NCI-H345 (cell line): ENCODE data around the gene MORF4L1.
"Not testable (repeated sequence)": the region's sequence is repeated elsewhere in the genome, so short reads cannot be mapped to it uniquely, and the experiment has no call there.

Source experiments
- DNase-seq: peaks from one replicate; lab custom pipeline; 2025; lab: John Stamatoyannopoulos, UW

Gene MORF4L1

GRCh38 chr15:78927077-78927790 is 54.5 kb downstream of the MORF4L1 start:
- DNase-seq, result peak; percentile 14

DNA sequence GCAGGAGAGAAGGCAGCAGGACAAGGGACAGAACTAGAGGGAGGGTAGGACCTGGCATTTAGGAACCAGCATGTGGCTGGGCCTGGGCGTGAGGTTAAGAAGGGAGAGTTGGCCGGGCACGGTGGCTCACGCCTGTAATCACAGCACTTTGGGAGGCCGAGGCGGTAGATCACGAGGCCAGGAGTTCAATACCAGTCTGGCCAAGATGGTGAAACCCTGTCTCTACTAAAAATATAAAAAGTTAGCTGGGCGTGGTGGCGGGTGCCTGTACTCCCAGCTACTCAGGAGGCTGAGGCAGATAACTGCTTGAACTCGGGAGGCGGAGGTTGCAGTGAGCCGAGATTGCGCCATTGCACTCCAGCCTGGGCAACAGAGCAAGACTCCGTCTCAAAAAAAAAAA is 55.5 kb downstream of the MORF4L1 start:
- not testable (repeated sequence) for DNase-seq

DNA sequence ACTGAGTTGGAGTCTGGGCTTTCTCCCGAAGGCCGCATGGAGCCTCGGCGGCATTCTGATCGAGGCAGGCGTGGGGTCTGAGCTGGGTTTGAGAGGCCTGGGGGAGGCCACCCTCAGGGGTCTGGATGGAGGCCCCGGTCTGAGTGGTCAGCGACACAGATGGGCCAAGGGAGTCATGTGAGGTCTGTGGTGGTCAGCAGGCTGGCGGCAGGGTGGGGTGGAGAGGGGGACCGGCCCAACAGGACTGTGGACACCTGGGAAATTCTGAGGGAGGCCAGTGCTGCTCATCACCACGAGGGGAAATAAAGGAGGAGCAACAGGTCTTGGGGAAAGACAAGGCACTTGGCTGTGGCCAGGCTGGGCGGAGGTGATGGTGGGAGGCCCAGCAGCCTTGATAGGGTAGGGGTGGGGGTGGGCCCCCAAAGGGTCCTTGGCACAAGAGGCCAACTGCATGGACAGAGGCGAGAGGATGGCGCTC is 56.0 kb downstream of the MORF4L1 start:
- DNase-seq, result no peak

GRCh38 chr15:78929536-78930264 is 57.0 kb downstream of the MORF4L1 start:
- DNase-seq, result no peak

DNA sequence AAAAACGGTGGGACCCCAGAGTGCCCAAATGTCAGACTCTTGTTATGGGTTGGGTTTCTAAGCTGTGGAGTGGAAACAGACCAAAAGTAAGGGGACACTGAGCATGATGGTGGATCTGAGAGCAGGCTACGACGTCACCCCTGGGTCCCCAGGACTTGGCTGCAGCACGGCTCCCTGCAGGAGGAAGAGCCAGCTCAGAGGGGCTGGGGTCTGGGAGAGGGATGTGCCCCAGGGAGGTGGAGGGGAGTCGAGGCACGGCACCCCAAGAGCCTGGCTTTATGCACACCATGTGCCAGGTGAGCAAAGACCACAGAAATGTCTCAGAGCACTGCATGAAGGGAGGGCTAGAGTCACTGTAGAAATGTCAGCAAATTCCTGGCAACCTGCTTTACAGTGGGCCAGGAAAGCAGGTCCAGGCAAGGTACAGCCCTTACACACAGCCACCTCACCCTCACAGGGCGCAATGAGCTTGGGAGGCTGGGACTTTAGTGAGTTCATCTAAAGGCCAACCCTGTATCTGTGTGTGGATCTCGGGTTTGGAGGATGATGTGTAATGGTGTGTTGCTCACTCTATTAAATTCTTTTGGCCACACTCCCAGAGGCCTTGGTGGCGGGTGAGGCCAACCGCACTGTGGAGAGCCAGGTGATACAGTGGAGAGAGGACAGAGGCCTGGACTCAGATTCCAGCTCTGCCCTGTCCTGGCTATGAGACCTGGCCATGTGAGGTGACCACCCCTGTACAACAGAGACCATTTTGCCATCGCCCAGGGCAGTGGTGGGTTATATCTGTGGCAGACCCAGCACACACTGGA is 58.1 kb downstream of the MORF4L1 start:
- no peak for DNase-seq

DNA sequence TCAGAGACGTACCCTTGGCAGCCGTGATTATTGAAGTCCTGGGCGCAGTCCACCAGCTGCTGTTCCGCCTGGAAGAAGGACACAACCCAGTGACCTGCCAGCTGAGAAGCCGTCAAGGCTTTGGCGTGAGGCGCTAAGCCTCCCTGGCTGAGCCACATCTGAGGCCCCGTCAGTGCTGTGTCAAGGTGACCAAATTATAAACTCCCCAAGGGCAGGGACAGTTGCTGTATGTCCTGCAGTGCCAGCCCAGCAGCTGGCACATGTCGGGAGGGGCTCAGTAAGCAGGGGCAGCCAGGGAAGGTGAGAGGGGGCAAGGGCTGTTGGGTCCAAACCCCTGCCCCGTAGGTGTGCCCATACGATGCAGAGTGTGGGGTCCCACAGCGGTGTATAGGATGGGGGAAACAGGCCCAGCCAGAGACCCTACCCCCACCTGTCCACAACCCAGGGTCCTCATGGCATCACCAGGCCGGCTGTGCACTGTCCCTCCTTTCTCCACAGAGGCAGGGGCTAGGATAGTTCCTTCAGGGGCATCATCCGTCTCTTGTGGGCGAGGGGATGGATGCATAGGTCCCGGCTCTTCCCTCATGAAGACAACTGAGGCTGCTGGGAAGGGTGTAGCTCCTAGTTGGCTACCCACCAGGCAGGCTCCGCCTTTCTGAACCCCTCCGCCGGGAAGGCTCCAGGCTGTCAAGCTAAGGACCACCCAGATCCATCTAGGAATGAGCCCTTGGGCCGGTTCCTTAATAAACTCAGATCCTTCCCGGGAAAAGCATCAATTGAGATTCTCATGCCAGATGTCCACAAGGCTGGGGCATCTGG is 59.0 kb downstream of the MORF4L1 start:
- DNase-seq, result no peak

DNA sequence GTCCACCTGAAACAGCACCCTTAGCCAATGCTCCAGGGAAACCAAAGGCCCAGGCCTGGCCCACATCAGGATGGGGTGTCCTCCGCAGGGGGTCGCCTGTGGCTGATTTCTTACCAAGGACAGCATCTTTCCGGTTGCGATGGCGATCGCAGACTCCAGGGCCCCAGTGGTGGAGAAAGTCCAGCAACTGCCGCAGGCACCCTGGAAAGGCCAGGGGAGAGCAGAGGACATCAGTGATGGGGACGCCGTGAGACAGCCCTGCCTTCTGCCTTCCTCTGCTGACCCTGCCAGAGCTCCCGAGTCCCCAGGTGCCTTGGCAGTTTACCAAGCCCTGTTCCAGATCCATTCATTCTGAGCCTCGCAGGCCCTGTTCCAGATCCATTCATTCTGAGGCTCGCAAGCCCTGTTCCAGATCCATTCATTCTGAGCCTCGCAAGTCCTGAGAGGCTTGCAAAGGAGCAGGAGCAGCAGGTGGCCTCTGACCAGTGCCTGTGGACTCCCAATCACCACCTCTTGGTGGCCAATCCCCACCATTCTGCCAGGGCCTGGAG is 59.6 kb downstream of the MORF4L1 start:
- no peak for DNase-seq

DNA sequence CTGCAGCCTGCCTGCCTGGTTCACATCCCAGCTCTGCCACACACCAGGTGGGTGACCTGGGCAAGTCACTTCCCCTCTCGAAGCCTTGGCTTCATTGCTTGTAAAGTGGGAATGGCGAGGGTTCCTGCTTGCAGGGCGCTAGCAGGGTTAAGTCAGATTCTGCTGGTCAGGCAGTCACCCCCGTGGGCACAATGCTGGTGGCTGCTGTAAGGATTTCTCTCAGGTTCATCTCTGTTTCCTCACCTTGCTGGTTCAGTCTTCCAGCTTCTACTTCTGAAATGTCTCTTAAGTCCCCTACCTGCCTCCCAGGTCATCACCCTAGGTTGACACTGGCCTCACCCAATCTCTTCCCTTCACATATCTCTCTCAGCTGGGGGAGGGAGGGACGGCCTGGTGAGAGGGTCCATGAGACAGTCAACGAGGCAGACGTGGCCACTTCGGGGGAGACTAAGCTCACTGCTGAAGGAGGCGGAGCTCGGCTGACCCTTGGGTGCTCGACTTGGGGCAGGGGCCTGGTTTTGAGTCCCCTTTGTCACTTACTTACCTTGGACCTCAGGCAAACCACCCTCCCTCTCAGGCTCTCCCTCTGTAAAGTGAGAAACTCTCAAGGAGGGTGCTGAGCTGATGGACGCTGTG is 60.6 kb downstream of the MORF4L1 start:
- DNase-seq, result no peak

DNA sequence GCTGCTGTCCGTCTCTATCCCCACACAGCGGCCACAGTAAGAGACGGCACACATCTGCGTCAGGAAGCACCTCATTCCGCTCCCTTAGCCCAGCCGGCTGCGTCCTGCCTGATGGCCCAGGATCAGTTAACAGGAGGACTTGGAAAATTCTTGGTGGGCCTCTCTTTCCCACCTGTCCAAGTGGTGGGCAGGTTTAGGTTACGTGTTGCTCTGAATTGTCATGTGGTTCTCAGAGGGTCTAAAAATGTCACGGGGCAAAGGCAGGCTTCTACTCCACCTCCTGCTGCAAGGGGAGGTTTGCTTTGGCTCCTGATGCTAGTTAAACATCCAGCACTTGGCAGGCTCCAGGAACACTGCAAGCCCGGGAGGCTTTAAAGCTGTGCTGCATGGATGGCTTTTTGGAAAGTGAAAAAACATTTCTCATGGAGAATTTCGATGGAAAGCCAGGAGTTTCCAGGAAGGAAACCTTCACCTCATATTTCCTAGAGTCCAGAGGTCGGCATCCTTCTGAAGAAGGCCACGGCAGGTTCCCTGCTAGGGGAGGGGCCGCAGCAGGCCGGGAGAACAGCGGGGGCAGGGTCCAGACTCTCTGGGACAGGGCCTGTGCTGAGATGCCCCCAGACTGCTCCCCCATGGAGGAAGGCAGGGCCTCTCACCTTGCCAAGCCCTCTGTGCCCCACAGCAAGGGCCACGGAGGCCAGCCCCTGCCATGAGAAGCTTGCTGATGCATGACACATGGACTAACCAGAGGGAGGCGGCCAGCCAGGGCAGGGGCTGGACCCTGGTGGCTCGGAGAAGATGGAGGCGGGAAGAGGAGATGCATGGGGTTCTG is 61.3 kb downstream of the MORF4L1 start:
- DNase-seq, result no peak

DNA sequence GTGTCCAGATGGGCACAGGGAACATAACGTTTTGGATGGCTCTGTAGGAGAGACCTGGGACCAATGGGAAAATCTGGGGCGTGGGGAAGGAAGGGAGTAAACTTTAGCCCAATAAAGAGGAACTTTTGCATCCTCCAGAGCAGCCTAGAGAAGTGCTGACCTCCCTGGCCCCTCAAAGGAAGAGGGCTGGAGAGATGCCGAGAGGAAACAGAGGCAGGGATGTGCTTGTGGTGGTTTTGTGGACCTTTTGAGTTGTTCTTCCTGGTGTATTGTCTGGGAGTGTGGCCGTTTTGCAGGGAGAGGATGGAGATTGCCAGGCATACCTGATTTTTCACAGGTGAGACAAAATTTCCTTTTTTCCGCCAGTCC is 61.9 kb downstream of the MORF4L1 start:
- no peak for DNase-seq

DNA sequence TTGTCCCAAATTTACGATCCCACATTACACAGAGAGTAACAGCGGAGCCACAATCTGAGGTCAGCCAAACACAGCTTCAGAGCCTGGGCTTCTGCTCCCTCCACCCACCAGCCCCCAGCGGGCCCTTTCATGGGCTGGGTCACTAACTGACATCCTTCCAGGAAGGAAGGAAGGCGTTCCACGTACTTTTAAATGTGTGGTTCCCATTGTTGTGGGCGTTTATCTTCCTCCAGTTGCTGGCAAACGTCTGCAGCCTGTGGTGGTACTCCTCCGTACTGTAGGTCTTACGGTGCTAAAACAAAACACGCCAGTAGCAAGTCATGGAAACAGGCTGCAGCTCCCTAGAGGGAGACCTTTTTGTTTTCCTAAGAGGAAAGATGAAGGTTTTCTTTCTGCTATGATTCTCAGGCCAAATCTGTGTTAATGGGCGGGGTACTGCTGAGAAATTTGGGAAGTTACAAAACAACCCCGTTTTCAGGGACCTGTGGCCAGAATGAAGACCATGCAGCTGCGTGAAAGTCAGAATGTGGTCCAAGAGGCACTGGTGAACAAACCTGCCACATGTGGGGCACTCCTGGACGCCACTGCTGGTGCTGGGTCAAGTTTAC is 64.5 kb downstream of the MORF4L1 start:
- DNase-seq, result no peak

GRCh38 chr15:78938658-78939488 is 66.2 kb downstream of the MORF4L1 start:
- DNase-seq, result no peak

- DNase-seq, result no peak
Measured at GRCh38 chr15:78942741-78943140, 70.1 kb downstream of the MORF4L1 start.

DNA sequence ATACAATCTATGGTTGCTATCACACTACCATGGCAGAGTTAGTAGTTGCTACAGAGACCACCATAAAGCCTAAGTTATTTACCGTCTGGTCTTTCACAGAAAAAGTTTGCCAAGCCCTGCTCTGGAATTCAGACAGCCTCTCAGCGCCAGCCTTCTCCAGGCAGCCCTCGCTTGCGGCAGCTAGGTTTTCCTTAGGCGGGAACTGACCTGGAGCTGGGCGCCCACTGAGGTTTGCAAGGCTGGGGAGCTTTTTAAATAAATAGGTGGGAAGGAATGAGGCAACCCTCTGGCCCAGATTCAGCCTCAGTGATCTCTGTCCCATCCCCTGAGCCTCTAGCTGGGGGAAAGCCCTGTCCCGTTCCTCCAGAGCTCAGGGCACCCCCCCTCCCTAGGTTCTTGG is 71.0 kb downstream of the MORF4L1 start:
- DNase-seq, result no peak

GRCh38 chr15:78944202-78944625 is 71.5 kb downstream of the MORF4L1 start:
- no peak for DNase-seq

GRCh38 chr15:78944669-78945407 is 72.1 kb downstream of the MORF4L1 start, which contains the start of gene CTSH:
CTSH (minus strand) TSS chr15:78945046; CDS start chr15:78944981, 65 bp downstream.
- DNase-seq, result peak; percentile 58

DNA sequence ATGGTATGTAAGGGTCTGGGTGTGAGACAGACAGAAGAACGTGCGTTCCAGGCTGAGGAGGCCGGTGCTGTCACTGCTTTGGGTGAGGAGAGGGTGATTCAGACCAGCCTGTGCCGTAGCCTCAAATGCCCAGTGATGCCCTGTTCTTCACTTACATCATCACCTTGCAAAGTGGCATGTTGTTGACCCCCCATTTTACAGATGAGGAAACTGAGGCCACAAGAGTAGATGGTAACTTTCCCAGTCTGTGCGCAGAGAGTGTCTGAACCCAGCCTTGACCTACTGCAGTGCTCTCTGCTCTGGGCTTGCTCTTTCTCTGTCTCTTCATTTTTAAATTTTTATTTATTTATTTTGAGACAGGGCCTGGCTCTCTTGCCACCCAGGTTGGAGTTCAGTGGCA is 73.8 kb downstream of the MORF4L1 start:
- no peak for DNase-seq

GRCh38 chr15:78947506-78947905 is 74.8 kb downstream of the MORF4L1 start:
- no peak for DNase-seq
